Stimulated activated effector memory CD8-positive, alpha-beta T cell treated with anti-CD3 and anti-CD28 coated beads, Interleukin-12 subunit alpha, Interleukin-12 subunit beta, amount 100 ng/mL, for 72 hours (primary cell): Measurements from ENCODE around the gene NAALADL2.
"Not testable (repeated sequence)": the region's sequence is repeated elsewhere in the genome, so short reads cannot be mapped to it uniquely, and the experiment has no call there.

Experiments used
- ATAC-seq: fragments of 150-1000 bp; cut with Tn5 transposase; 2 replicates; pipeline ENCODE4 v1.10.0; 2021
- DNase-seq, 2 donors: peaks; one replicate each; pipeline ENCODE4 v3.0.0; 2021 to 2022; ENCODE audit warnings: low spot score in 2 of 2
- H3K27ac Mint-ChIP-seq: one replicate; pipeline ENCODE4 v1.8.0; 2022; ENCODE audit warnings: mild to moderate bottlenecking, mixed read lengths
- H3K36me3 Mint-ChIP-seq: one replicate; pipeline ENCODE4 v1.8.0; 2022; ENCODE audit warnings: mild to moderate bottlenecking, mixed read lengths
- H3K4me1 Mint-ChIP-seq: one replicate; pipeline ENCODE4 v1.8.0; 2022; ENCODE audit warnings: mixed read lengths
- H3K4me3 Mint-ChIP-seq: one replicate; pipeline ENCODE4 v1.8.0; 2022; ENCODE audit warnings: mild to moderate bottlenecking, mixed read lengths
- H3K9me3 Mint-ChIP-seq: one replicate; pipeline ENCODE4 v1.8.0; 2022; ENCODE audit warnings: mixed read lengths

The NAALADL2 gene

GRCh38 chr3:175526609-175527280 is 667.6 kb downstream of the NAALADL2 start:
- no peaks in the 10 kb centered on the region for H3K4me1 Mint-ChIP-seq

DNA sequence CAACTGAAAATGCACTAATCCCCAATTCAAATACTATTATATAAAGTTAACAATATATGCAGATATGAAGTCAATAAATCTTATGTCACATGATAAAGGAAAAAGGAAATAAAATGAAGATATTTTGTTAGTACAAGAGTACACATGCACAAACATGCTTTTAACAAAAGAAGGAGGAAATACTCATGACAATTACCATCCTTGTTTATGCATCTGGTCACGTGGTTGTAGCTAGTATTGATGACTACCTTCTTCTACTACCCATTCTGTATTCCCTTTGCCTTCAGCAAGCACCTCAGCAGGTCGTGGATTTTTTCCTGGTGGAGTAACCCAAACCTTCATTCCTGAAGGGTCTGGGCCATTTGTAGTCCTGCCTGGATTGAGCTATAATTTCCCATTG is 669.6 kb downstream of the NAALADL2 start:
- H3K27ac Mint-ChIP-seq, H3K4me1 Mint-ChIP-seq, DNase-seq, H3K36me3 Mint-ChIP-seq, H3K4me3 Mint-ChIP-seq, H3K9me3 Mint-ChIP-seq, ATAC-seq: not testable (repeated sequence)

More at GRCh38 chr3:175526609-175527280, 667.6 kb downstream of the NAALADL2 start:
- ATAC-seq, result no peak
- Mint-ChIP-seq H3K9me3 (peaks cover 12% of the 10 kb centered on the region), H3K36me3 (no peaks in the 10 kb centered on the region), H3K27ac (no peak overlapping the region), H3K4me3 (no peak overlapping the region)
- DNase-seq, result no peak

GRCh38 chr3:175535351-175535750 is 676.2 kb downstream of the NAALADL2 start:
- Mint-ChIP-seq H3K9me3 (peaks cover 11% of the 10 kb centered on the region), H3K4me3 (no peak overlapping the region), H3K36me3 (no peaks in the 10 kb centered on the region), H3K27ac (no peak overlapping the region), H3K4me1 (no peaks in the 10 kb centered on the region)
- DNase-seq (no peak), ATAC-seq (no peak)

DNA sequence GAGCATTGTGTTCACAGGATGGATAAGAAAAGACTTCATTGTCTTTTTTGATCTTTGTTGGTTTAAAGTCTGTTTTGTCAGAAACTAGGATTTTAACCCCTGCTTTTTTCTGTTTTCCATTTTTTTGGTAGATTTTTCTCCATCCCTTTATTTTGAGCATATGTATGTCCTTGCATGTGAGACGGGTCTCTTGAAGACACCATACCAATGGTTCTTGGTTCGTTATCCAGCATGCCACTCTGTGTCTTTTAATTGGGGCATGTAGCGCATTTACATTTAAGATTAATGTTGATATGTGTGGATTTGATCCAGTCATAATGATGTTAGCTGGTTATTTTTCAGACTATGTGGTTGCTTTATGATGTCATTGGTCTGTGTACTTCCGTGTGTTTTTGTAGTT is 687.0 kb downstream of the NAALADL2 start:
- no peaks in the 10 kb centered on the region for H3K4me1 Mint-ChIP-seq
- ATAC-seq, result no peak

DNA sequence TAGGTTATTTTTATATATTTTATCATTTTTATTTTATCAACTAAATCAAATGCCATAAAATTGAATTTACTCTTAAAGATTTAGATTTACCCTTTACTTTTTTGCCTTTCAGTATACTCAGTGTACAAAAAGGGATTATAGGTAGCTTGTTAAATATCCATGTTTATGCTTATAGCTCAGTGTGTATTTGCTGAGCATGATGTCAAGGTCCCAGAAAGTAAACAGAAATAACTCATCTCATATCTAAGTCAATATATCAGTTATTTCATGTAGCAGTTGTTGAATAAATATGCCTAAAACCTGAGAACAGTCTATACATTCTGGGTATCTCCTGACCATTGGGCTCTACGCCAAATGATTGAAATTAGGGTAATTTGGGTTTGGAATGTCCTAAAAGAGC is 693.8 kb downstream of the NAALADL2 start:
- Mint-ChIP-seq H3K4me1 (no peaks in the 10 kb centered on the region), H3K4me3 (no peak overlapping the region), H3K36me3 (no peaks in the 10 kb centered on the region), H3K27ac (no peak overlapping the region), H3K9me3 (peaks cover 9% of the 10 kb centered on the region)
- ATAC-seq (no peak), DNase-seq (no peak)

More for the DNA sequence above, 687.0 kb downstream of the NAALADL2 start:
- Mint-ChIP-seq H3K36me3 (no peaks in the 10 kb centered on the region), H3K4me3 (no peak overlapping the region), H3K27ac (no peak overlapping the region), H3K9me3 (peaks cover 21% of the 10 kb centered on the region)
- DNase-seq, result no peak

- H3K27ac Mint-ChIP-seq, result no peak overlapping the region
- ATAC-seq (no peak), DNase-seq (no peak)
- H3K4me1 Mint-ChIP-seq, result no peaks in the 10 kb centered on the region
- no peak overlapping the region for H3K4me3 Mint-ChIP-seq
- peaks cover 9% of the 10 kb centered on the region for H3K9me3 Mint-ChIP-seq
- no peaks in the 10 kb centered on the region for H3K36me3 Mint-ChIP-seq
Observed at GRCh38 chr3:175554801-175555200, 695.7 kb downstream of the NAALADL2 start.

DNA sequence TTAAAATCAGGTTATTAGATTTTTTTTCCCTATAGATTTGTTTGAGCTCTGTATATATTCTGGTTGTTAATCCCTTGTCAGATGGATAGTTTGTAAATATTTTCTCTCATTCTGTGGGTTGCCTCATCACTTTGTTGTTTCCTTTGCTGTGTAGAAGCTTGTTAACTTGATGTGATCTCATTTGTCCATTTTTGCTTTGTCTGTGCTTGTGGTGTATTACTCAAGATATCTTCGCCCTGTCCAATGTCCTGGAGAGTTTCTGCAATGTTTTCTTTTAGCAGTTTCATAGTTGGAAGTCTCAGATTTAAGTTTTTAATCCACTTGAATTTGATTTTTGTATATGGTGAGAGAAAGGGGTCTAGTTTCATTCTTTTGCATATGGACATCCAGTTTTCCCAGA is 699.1 kb downstream of the NAALADL2 start:
- DNase-seq (no peak), ATAC-seq (no peak)
- Mint-ChIP-seq H3K27ac (no peak overlapping the region), H3K4me3 (no peak overlapping the region), H3K4me1 (no peaks in the 10 kb centered on the region), H3K9me3 (peaks cover 7% of the 10 kb centered on the region), H3K36me3 (no peaks in the 10 kb centered on the region)

- no peak overlapping the region for H3K27ac Mint-ChIP-seq
- DNase-seq (no peak), ATAC-seq (no peak)
- H3K9me3 Mint-ChIP-seq, result peaks cover 10% of the 10 kb centered on the region
- no peaks in the 10 kb centered on the region for H3K36me3 Mint-ChIP-seq
- H3K4me1 Mint-ChIP-seq, result no peaks in the 10 kb centered on the region
- no peak overlapping the region for H3K4me3 Mint-ChIP-seq
Observed at GRCh38 chr3:175564363-175564762, 705.2 kb downstream of the NAALADL2 start.

GRCh38 chr3:175571096-175571495 is 712.0 kb downstream of the NAALADL2 start:
- ATAC-seq (no peak), DNase-seq (no peak)
- Mint-ChIP-seq H3K9me3 (peaks cover 13% of the 10 kb centered on the region), H3K36me3 (no peaks in the 10 kb centered on the region), H3K4me3 (no peak overlapping the region), H3K4me1 (no peaks in the 10 kb centered on the region), H3K27ac (no peak overlapping the region)

- no peaks in the 10 kb centered on the region for H3K4me1 Mint-ChIP-seq
- H3K9me3 Mint-ChIP-seq, result peaks cover 10% of the 10 kb centered on the region
- ATAC-seq, result no peak
- H3K36me3 Mint-ChIP-seq, result no peaks in the 10 kb centered on the region
- no peak overlapping the region for H3K27ac Mint-ChIP-seq
- no peak overlapping the region for H3K4me3 Mint-ChIP-seq
- no peak for DNase-seq
Observed at GRCh38 chr3:175573226-175573625, 714.1 kb downstream of the NAALADL2 start.

- no peak for DNase-seq
- Mint-ChIP-seq H3K4me1 (no peaks in the 10 kb centered on the region), H3K27ac (no peak overlapping the region), H3K36me3 (no peaks in the 10 kb centered on the region), H3K9me3 (peaks cover 3% of the 10 kb centered on the region), H3K4me3 (no peak overlapping the region)
- ATAC-seq, result no peak
Observed at GRCh38 chr3:175580318-175580717, 721.2 kb downstream of the NAALADL2 start.

GRCh38 chr3:175585898-175586297 is 726.8 kb downstream of the NAALADL2 start:
- DNase-seq, result no peak
- Mint-ChIP-seq H3K27ac (no peak overlapping the region), H3K4me1 (no peaks in the 10 kb centered on the region), H3K36me3 (no peaks in the 10 kb centered on the region), H3K4me3 (no peak overlapping the region), H3K9me3 (peaks cover 3% of the 10 kb centered on the region)
- ATAC-seq, result no peak

DNA sequence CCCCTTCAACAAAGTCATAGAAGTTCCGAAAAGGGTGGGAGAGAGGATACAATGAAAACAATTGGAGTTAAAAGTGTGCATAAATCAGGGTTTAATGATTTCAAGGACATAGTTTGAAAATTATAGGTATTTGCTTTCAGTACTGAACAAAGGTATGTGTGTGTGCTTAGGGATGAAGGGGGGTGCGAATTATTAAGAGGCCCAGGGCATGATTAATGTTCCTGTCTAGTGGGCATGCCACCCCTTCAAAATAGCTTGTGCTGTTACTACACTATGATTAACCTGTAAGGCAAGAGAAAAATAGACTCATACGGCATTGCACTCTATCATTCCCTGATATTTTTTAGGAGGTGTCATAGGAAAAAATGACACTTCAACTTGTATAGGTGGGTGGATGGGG is 731.6 kb downstream of the NAALADL2 start:
- no peak for ATAC-seq
- H3K9me3 Mint-ChIP-seq, result peaks cover 7% of the 10 kb centered on the region

GRCh38 chr3:175591375-175591774 is 732.2 kb downstream of the NAALADL2 start:
- peaks cover 7% of the 10 kb centered on the region for H3K9me3 Mint-ChIP-seq
- H3K4me1 Mint-ChIP-seq, result no peaks in the 10 kb centered on the region
- no peaks in the 10 kb centered on the region for H3K36me3 Mint-ChIP-seq
- ATAC-seq, result no peak
- DNase-seq, result no peak
- H3K27ac Mint-ChIP-seq, result no peak overlapping the region
- no peak overlapping the region for H3K4me3 Mint-ChIP-seq

More for the DNA sequence above, 731.6 kb downstream of the NAALADL2 start:
- no peak overlapping the region for H3K4me3 Mint-ChIP-seq
- H3K36me3 Mint-ChIP-seq, result no peaks in the 10 kb centered on the region
- H3K4me1 Mint-ChIP-seq, result no peaks in the 10 kb centered on the region
- no peak for DNase-seq
- H3K27ac Mint-ChIP-seq, result no peak overlapping the region

GRCh38 chr3:175593331-175593730 is 734.2 kb downstream of the NAALADL2 start:
- ATAC-seq (no peak), DNase-seq (no peak)
- no peak overlapping the region for H3K4me3 Mint-ChIP-seq
- no peaks in the 10 kb centered on the region for H3K4me1 Mint-ChIP-seq
- H3K36me3 Mint-ChIP-seq, result no peaks in the 10 kb centered on the region
- H3K9me3 Mint-ChIP-seq, result peaks cover 9% of the 10 kb centered on the region
- no peak overlapping the region for H3K27ac Mint-ChIP-seq

DNA sequence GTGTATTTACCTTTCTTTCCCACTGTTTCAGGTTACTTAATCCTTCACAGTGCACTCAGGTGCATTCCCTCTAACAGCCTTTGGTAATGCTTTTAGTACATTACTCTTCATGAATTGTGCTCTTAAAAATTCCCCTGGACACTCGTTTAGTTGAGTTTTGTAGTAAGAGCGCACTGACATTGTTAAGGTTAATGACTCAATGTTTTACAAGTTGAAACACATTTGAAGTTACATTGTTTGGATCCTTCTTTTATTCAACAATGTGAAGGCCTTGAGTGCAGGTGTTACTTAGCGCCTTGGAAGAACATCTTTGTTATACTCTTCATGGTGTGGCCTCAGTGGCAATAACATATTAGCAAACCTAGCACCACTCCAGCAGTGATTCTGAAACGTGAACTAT is 739.6 kb downstream of the NAALADL2 start:
- H3K36me3 Mint-ChIP-seq, result no peaks in the 10 kb centered on the region
- DNase-seq (no peak), ATAC-seq (no peak)
- H3K4me3 Mint-ChIP-seq, result no peak overlapping the region
- H3K9me3 Mint-ChIP-seq, result peaks cover 14% of the 10 kb centered on the region
- H3K27ac Mint-ChIP-seq, result no peak overlapping the region
- no peaks in the 10 kb centered on the region for H3K4me1 Mint-ChIP-seq

- no peaks in the 10 kb centered on the region for H3K4me1 Mint-ChIP-seq
- H3K4me3 Mint-ChIP-seq, result no peak overlapping the region
- peaks cover 13% of the 10 kb centered on the region for H3K9me3 Mint-ChIP-seq
- no peaks in the 10 kb centered on the region for H3K36me3 Mint-ChIP-seq
- H3K27ac Mint-ChIP-seq, result no peak overlapping the region
- ATAC-seq, result no peak
- no peak for DNase-seq
Observed at GRCh38 chr3:175601521-175601920, 742.4 kb downstream of the NAALADL2 start.
